Liver (tissue), 9 donors: ENCODE measurements around the gene CRACR2A. TPM values are rescaled to one million over a fixed set of nuclear protein-coding genes. Genes with fewer than 3 reads are reported as not detected.

Experiments
- DNase-seq: peaks from one replicate; pipeline ENCODE4 v3.0.0-alpha.2; 2017; ENCODE audit warnings: low spot score
- H3K27ac ChIP-seq, 2 donors: one replicate each; pipeline ENCODE4 v1.7.0; 2013; ENCODE audit warnings: inconsistent platforms in 2 of 2, low read length in 2 of 2, control low read depth in 1 of 2, low read depth in 1 of 2, mild to moderate bottlenecking in 1 of 2
- H3K27me3 ChIP-seq, 4 donors: one replicate each; pipeline versions ENCODE4 v1.6.1 to v1.7.0; 2013; ENCODE audit warnings: low read length in 3 of 4, inconsistent platforms in 1 of 4, mild to moderate bottlenecking in 1 of 4, moderate library complexity in 1 of 4; ENCODE audit not compliant: control insufficient read depth in 4 of 4, insufficient read depth in 4 of 4
- H3K36me3 ChIP-seq, 4 donors: one replicate each; pipeline versions ENCODE4 v1.6.1 to v1.7.0; 2013; ENCODE audit warnings: low read length in 3 of 4, mild to moderate bottlenecking in 3 of 4, low read depth in 1 of 4, moderate library complexity in 1 of 4; ENCODE audit not compliant: control insufficient read depth in 4 of 4, insufficient read depth in 3 of 4
- H3K4me1 ChIP-seq, 4 donors: one replicate each; pipeline versions ENCODE4 v1.6.1 to v1.7.0; 2013; ENCODE audit warnings: low read length in 3 of 4, mild to moderate bottlenecking in 3 of 4, moderate library complexity in 1 of 4; ENCODE audit not compliant: control insufficient read depth in 4 of 4, insufficient read depth in 4 of 4
- H3K4me3 ChIP-seq, 3 donors: one replicate each; pipeline versions ENCODE4 v1.6.1 to v1.7.0; 2013; ENCODE audit warnings: low read length in 3 of 3, control low read depth in 1 of 3, low read depth in 1 of 3, mild to moderate bottlenecking in 1 of 3
- H3K9ac ChIP-seq, 2 donors: one replicate each; pipeline ENCODE4 v1.7.0; 2013; ENCODE audit warnings: low read length in 2 of 2, mild to moderate bottlenecking in 2 of 2, moderate library complexity in 2 of 2, control low read depth in 1 of 2, low read depth in 1 of 2
- H3K9me3 ChIP-seq, 4 donors: one replicate each; pipeline versions ENCODE4 v1.6.1 to v1.7.0; 2013; ENCODE audit warnings: low read length in 3 of 4; ENCODE audit not compliant: control insufficient read depth in 4 of 4
- ATF3 ChIP-seq: IDR thresholded peaks from 2 replicates; pipeline ENCODE4 v1.6.1; 2016; ENCODE audit warnings: antibody characterized with exemption
- CTCF ChIP-seq: fragments of 150-350 bp; IDR thresholded peaks from 2 replicates; pipeline ENCODE4 v1.5.1; 2017; ENCODE audit warnings: improper control_type of control experiment, low read depth, low read length; ENCODE audit not compliant: missing input control
- EGR1 ChIP-seq, 2 donors: IDR thresholded peaks; 2 replicates each; pipeline ENCODE4 v1.6.1; 2016 to 2018; ENCODE audit warnings: antibody characterized with exemption in 2 of 2, low read depth in 2 of 2
- FOXA1 ChIP-seq: IDR thresholded peaks from 2 replicates; pipeline ENCODE4 v1.6.1; 2016; ENCODE audit warnings: antibody characterized with exemption
- FOXA2 ChIP-seq: IDR thresholded peaks from 2 replicates; pipeline ENCODE4 v1.6.1; 2016; ENCODE audit warnings: antibody characterized with exemption
- GABPA ChIP-seq, 2 donors: IDR thresholded peaks in 1 of 2; conservative IDR thresholded peaks in 1 of 2; 2 replicates each; pipeline ENCODE4 v1.6.1; 2016; ENCODE audit warnings: antibody characterized with exemption in 2 of 2, mild to moderate bottlenecking in 1 of 2, moderate library complexity in 1 of 2
- HNF4A ChIP-seq, 2 donors: conservative IDR thresholded peaks; 2 replicates each; pipeline ENCODE4 v1.6.1; 2016; ENCODE audit warnings: antibody characterized with exemption in 2 of 2, mild to moderate bottlenecking in 2 of 2
- HNF4G ChIP-seq: IDR thresholded peaks from 2 replicates; pipeline ENCODE4 v1.6.1; 2016; ENCODE audit warnings: antibody characterized with exemption
- JUND ChIP-seq, 2 donors: IDR thresholded peaks; 2 replicates each; pipeline ENCODE4 v1.6.1; 2016; ENCODE audit warnings: antibody characterized with exemption in 2 of 2
- MAX ChIP-seq: IDR thresholded peaks from 2 replicates; pipeline ENCODE4 v1.6.1; 2016; ENCODE audit warnings: antibody characterized with exemption
- NR2F2 ChIP-seq: IDR thresholded peaks from 2 replicates; pipeline ENCODE4 v1.6.1; 2016; ENCODE audit warnings: antibody characterized with exemption
- RAD21 ChIP-seq, 2 donors: IDR thresholded peaks; 2 replicates each; pipeline ENCODE4 v1.6.1; 2016; ENCODE audit warnings: antibody characterized with exemption in 2 of 2, mild to moderate bottlenecking in 2 of 2
- REST ChIP-seq: IDR thresholded peaks from 2 replicates; pipeline ENCODE4 v1.6.1; 2016; ENCODE audit warnings: antibody characterized with exemption, mild to moderate bottlenecking
- RXRA ChIP-seq, 2 donors: IDR thresholded peaks; 2 replicates each; pipeline ENCODE4 v1.6.1; 2017 to 2018; ENCODE audit warnings: antibody characterized with exemption in 2 of 2, mild to moderate bottlenecking in 1 of 2
- SP1 ChIP-seq: IDR thresholded peaks from 2 replicates; pipeline ENCODE4 v1.6.1; 2018; ENCODE audit warnings: antibody characterized with exemption, mild to moderate bottlenecking
- TAF1 ChIP-seq: conservative IDR thresholded peaks from 2 replicates; pipeline ENCODE4 v1.6.1; 2016; ENCODE audit warnings: antibody characterized with exemption, mild to moderate bottlenecking
- ZBTB33 ChIP-seq: IDR thresholded peaks from 2 replicates; pipeline ENCODE4 v1.6.1; 2016; ENCODE audit warnings: antibody characterized with exemption
- WGBS: extraction: QIAGEN DNeasy Blood & Tissue Kit; methylation state at CpG from one replicate; pipeline ENCODE4 v1.1.7; 2013; 5-methylcytosine and 5-hydroxymethylcytosine counted together
- polyA plus RNA-seq, 2 donors: library from polyadenylated mRNA; stranded (reverse) in 1 of 2; unstranded in 1 of 2; fragments of 200-250 nt in 1 of 2; fragments of >200 nt in 1 of 2; fragmentation: Nextera tagmentation in 1 of 2; extraction: Ambion mirVana in 1 of 2; gene quantifications; one replicate each; pipeline versions ENCODE4 v1.2.1 to v1.2.3, GENCODE V29; 2013 to 2015
- total RNA-seq, 2 donors: library from RNA; depleted of rRNA; stranded (reverse); fragments of >200 nt; gene quantifications; one replicate each; pipeline ENCODE4 v1.2.3, GENCODE V29; 2014
- donor health status: healthy.
- donor health status: healthy.
- donor health status: healthy.
- donor health status: healthy.
- donor health status: healthy.

CRACR2A gene
- total and polyA plus RNA-seq, 4 donors, result 0.33 to 4.2 (median 1.4) TPM

GRCh38 chr12:3579446-3580093 lies 173.3 kb downstream of the CRACR2A start:
- no peak overlapping the region for H3K4me3 ChIP-seq
- no peak for TF ChIP-seq MAX
- no peak for TF ChIP-seq REST
- no peak for TF ChIP-seq RAD21 (IDR thresholded peaks at IDR 0.05)
- TF ChIP-seq FOXA2, result no peak
- TF ChIP-seq TAF1, result no peak
- TF ChIP-seq GABPA (IDR thresholded peaks at IDR 0.05 in 1 of 2, conservative IDR thresholded peaks at IDR 0.05 in 1 of 2), result no peak
- TF ChIP-seq CTCF, result no peak
- TF ChIP-seq ATF3, result no peak
- TF ChIP-seq HNF4G, result no peak
- TF ChIP-seq HNF4A (conservative IDR thresholded peaks at IDR 0.05), result no peak
- no peak for TF ChIP-seq SP1
- TF ChIP-seq JUND (IDR thresholded peaks at IDR 0.05), result no peak
- TF ChIP-seq FOXA1, result no peak
- TF ChIP-seq EGR1 (IDR thresholded peaks at IDR 0.05; ENCODE audit: low read depth in 2 of 2), result no peak
- TF ChIP-seq ZBTB33, result no peak
- TF ChIP-seq RXRA (IDR thresholded peaks at IDR 0.05), result no peak
- TF ChIP-seq NR2F2, result no peak
- no peak overlapping the region for H3K27ac ChIP-seq
- WGBS, result 81% methylated on average over 15 of the region's 15 CpGs
- DNase-seq, result no peak
- peaks cover 0 to 7% (median 2%) of the 10 kb centered on the region in 4 donors for H3K9me3 ChIP-seq
- H3K36me3 ChIP-seq, result no peaks in the 10 kb centered on the region
- H3K9ac ChIP-seq, result no peak overlapping the region
- H3K27me3 ChIP-seq, result no peaks in the 10 kb centered on the region
- H3K4me1 ChIP-seq, result no peaks in the 10 kb centered on the region
